HEK293T (cell line): ENCODE measurements around the gene CEP164.

ENCODE experiments used
- CTCF ChIA-PET: fragments of 350-600 bp; formaldehyde crosslinking; extraction: SDS; loops from one replicate; lab custom pipeline; 2021; ENCODE audit warnings: antibody characterized with exemption, inconsistent platforms; lab: Yijun Ruan, JAX
- POLR2A ChIA-PET: fragments of 350-600 bp; formaldehyde crosslinking; extraction: SDS; loops from one replicate; lab custom pipeline; 2020; ENCODE audit warnings: antibody characterized with exemption, inconsistent platforms; lab: Yijun Ruan, JAX
- DNase-seq: peaks from one replicate; pipeline ENCODE4 v3.0.0; 2012; ENCODE audit warnings: mixed read lengths; ENCODE audit errors: extremely low spot score
- ARNT ChIP-seq: fragments of 450-650 bp; IDR thresholded peaks from 2 replicates; pipeline ENCODE4 v1.6.1; 2017; ENCODE audit warnings: mild to moderate bottlenecking
- BHLHE40 ChIP-seq: fragments of 450-650 bp; IDR thresholded peaks from 2 replicates; pipeline ENCODE4 v1.6.1; 2016; ENCODE audit warnings: mild to moderate bottlenecking, moderate library complexity, borderline replicate concordance
- CTBP1 ChIP-seq: fragments of 450-650 bp; IDR thresholded peaks from 2 replicates; pipeline ENCODE4 v1.6.1; 2016; ENCODE audit warnings: borderline replicate concordance
- ELF4 ChIP-seq: fragments of 450-650 bp; IDR thresholded peaks from 2 replicates; pipeline ENCODE4 v1.6.1; 2017; ENCODE audit warnings: antibody characterized with exemption
- FOXA1 ChIP-seq: fragments of 450-650 bp; IDR thresholded peaks from 2 replicates; pipeline ENCODE4 v1.6.1; 2016; ENCODE audit warnings: mild to moderate bottlenecking
- FOXK2 ChIP-seq: fragments of 450-650 bp; IDR thresholded peaks from 2 replicates; pipeline ENCODE4 v1.6.1; 2016; ENCODE audit warnings: mild to moderate bottlenecking
- FOXM1 ChIP-seq: fragments of 450-650 bp; IDR thresholded peaks from 2 replicates; pipeline ENCODE4 v1.6.1; 2017; ENCODE audit warnings: mild to moderate bottlenecking, borderline replicate concordance
- HDGF ChIP-seq: fragments of 450-650 bp; IDR thresholded peaks from 2 replicates; pipeline ENCODE4 v1.6.1; 2017; ENCODE audit warnings: antibody characterized with exemption, borderline replicate concordance
- L3MBTL2 ChIP-seq: fragments of 450-650 bp; conservative IDR thresholded peaks from 2 replicates; pipeline ENCODE4 v1.6.1; 2016; ENCODE audit warnings: mild to moderate bottlenecking
- LEF1 ChIP-seq: fragments of 450-650 bp; IDR thresholded peaks from 2 replicates; pipeline ENCODE4 v1.6.1; 2017; ENCODE audit warnings: mild to moderate bottlenecking, borderline replicate concordance
- NFRKB ChIP-seq: fragments of 450-650 bp; IDR thresholded peaks from 2 replicates; pipeline ENCODE4 v1.6.1; 2016; ENCODE audit warnings: mild to moderate bottlenecking, moderate library complexity
- SP1 ChIP-seq: fragments of 450-650 bp; IDR thresholded peaks from 2 replicates; pipeline ENCODE4 v1.6.1; 2017
- SUZ12 ChIP-seq: fragments of 450-650 bp; IDR thresholded peaks from 2 replicates; pipeline ENCODE4 v1.6.1; 2016; ENCODE audit warnings: mild to moderate bottlenecking
- TARDBP ChIP-seq: fragments of 450-650 bp; IDR thresholded peaks from 2 replicates; pipeline ENCODE4 v1.6.1; 2016
- ZNF384 ChIP-seq: fragments of 450-650 bp; IDR thresholded peaks from 2 replicates; pipeline ENCODE4 v1.6.1; 2016
- TF ChIP-seq, protein P1 (sequence below): fragments of 450-650 bp; IDR thresholded peaks from 2 replicates; pipeline ENCODE4 v1.6.1; 2016

Gene CEP164

DNA sequence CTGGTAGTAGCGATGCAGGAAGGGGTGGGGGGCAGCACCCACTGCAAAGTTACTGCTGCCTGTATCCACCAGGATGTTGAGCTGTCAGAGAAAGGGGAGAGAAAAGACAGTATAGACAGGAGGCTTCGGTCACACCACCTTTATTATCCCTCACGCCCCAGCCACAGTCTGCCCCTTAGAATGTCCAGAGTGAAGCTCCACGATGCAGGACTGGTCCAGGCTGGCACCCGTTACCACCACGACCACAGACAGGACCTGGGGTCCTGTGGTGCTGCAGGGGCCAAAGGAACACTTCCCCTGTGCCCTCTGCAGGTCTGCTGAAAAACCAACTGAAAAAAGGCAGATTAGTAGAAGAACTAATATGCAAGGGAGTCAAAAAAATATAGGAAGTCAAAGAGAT is 30.8 kb upstream of the CEP164 start:
- no peak for TF ChIP-seq ZNF384
- TF ChIP-seq BHLHE40: no peak
- no peak for TF ChIP-seq FOXA1
- no peak for TF ChIP-seq SUZ12
- no peak for TF ChIP-seq CTBP1
- TF ChIP-seq SP1: no peak
- TF ChIP-seq ARNT: no peak
- no peak for TF ChIP-seq FOXK2
- no peak for TF ChIP-seq NFRKB
- no peak for TF ChIP-seq FOXM1
- TF ChIP-seq ELF4: no peak
- TF ChIP-seq, protein P1, sequence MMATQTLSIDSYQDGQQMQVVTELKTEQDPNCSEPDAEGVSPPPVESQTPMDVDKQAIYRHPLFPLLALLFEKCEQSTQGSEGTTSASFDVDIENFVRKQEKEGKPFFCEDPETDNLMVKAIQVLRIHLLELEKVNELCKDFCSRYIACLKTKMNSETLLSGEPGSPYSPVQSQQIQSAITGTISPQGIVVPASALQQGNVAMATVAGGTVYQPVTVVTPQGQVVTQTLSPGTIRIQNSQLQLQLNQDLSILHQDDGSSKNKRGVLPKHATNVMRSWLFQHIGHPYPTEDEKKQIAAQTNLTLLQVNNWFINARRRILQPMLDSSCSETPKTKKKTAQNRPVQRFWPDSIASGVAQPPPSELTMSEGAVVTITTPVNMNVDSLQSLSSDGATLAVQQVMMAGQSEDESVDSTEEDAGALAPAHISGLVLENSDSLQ: no peak
- TF ChIP-seq LEF1: no peak
- no peak for TF ChIP-seq L3MBTL2
- no peak for DNase-seq
- POLR2A ChIA-PET: interaction anchor here (0.8 to 1.0 kb wide), 3 partner anchors 10 to 153 kb away, joined by 3 read pairs; partner anchors contain the start of gene BACE1
- CTCF ChIA-PET: no interaction called here

DNA sequence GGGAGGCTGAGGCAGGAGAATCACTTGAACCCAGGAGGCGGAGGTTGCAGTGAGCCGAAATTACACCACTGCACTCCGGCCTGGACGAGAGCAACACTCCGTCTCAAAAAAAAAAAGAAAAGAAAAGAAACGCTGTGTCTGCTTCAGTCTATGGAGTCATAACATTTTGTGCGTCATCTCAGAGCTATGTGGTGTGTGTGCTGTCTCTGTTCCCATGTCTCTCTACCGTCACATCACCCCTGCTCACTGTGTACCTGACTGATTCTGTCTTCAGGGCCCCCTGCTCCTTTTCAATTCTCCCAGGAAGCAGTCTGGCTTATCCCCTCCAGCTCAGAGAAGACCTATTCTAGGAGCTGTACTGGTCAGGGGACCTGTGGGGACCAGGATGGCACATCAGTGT is 29.5 kb upstream of the CEP164 start:
- no peak for DNase-seq
- CTCF ChIA-PET: no interaction called here
- TF ChIP-seq HDGF (no peak), SP1 (no peak), BHLHE40 (no peak), L3MBTL2 (no peak)
- POLR2A ChIA-PET: no interaction called here

DNA sequence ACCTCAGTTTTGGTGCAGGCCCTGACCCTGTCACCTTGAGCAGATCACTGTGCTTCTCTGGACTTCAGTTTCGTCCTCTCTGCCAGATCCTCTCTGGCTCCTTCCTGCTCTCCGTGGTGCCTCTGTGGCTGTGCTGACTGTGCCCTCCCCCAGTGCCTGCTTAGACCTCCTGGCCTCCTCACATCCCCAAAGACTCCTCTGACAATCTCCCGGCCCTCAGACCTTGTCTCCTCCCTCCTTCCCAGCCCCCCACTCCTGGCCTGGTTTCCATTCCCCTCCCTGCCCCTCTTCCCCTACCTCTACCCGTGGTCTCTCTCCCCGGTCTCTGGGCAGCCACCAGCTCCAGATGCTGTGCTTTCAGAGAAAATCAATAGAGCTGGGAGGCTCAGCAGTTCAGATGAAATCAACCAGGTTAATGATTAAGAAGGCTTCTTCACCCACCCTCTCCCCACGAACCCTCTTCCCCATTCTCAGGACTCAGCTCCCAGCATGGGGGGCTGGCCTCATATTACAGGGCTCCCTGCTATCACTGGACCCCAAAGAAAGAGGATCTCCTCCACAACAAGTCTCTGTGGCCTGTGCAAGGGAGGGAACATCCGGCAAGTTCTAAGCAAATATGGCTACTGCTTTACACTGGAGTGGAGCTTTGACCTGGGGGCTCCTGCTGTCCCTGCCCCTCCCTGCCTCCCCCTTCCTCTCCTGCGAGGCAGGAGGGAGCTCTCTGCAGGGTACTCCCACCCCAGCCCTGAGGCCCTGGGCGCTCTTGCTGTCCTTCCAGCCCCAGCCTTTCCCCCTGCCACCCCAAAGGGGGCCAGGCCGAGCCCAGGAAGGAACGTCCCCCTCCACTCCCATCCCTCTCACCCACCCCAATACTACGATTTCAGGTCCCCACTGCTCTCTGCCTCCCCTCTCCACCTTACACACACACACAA is 28.0 kb upstream of the CEP164 start:
- ChIA-PET CTCF (no interaction called here), POLR2A (no interaction called here)
- DNase-seq: no peak

DNA sequence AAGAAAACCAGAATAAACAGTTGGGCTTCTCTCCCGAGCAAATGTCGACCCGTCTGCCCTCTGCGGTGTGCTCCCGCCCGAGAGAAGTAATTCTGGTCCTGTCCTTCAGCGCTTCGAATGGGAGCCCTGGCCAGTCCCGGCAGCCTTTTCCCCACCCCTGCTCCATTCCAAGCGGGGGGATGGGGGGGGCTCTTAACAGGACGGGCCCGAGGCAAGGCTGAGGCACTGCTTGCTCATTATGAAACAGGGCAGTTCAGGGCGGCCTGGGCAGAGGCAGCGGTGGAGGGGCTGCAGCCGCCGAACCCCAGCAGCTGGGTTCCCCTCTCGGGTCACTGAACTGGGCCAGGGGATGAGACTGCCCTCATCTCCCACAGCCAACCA is 27.4 kb upstream of the CEP164 start:
- DNase-seq: no peak
- POLR2A ChIA-PET: no interaction called here
- CTCF ChIA-PET: no interaction called here
- no peak for TF ChIP-seq ZNF384
- no peak for TF ChIP-seq CTBP1
- no peak for TF ChIP-seq FOXA1
- no peak for TF ChIP-seq NFRKB

More for the DNA sequence above, 28.0 kb upstream of the CEP164 start:
- TF ChIP-seq ELF4 (no peak), SUZ12 (no peak), FOXM1 (no peak)

DNA sequence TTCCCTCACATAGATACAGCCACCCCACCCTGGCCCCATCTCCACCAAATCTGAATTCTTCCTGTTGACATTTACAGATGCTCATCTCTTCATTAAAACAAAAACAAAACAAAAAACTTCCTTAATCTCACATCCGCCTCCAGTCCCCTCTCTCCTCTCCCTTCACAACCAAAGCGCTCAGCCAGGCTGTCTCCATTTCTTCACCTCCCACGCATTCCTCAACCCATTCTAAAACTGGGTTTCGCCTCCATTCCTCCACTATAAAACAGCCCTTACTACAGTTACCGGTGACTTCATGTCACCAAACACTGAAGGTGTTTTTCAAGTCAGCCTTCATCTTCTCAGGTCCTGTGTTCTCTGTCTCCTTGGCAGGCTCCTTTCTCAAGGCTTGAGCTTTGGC is 26.9 kb upstream of the CEP164 start:
- ChIA-PET CTCF (no interaction called here), POLR2A (no interaction called here)

DNA sequence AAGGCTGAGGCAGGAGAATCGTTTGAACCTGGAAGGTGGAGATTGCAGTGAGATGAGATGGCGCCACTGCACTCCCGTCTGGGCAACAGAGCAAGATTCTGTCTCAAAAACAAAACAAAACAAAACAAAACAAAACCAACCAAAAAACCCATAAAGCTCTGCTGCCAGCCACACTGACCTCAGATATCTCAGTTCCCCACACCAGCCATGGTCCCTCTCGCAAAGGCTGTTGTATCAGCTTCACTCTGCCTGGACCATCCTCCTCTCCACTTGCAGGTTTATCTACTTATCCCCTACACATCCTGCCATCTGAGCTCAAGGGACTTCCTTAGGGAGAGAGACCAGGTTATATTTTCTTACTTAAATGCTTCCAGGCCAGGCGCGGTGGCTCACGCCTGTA is 25.4 kb upstream of the CEP164 start:
- POLR2A ChIA-PET: no interaction called here
- CTCF ChIA-PET: no interaction called here
- no peak for DNase-seq
- TF ChIP-seq L3MBTL2 (no peak), BHLHE40 (no peak), ELF4 (no peak), SUZ12 (no peak), HDGF (no peak), ZNF384 (no peak), TARDBP (no peak), FOXM1 (no peak)

More for the DNA sequence above, 26.9 kb upstream of the CEP164 start:
- no peak for DNase-seq
- no peak for TF ChIP-seq NFRKB
- no peak for TF ChIP-seq FOXM1
- no peak for TF ChIP-seq SUZ12
- no peak for TF ChIP-seq SP1
- TF ChIP-seq, protein P1: no peak
- TF ChIP-seq ELF4: no peak
- TF ChIP-seq LEF1: no peak
- no peak for TF ChIP-seq FOXK2
- no peak for TF ChIP-seq ZNF384
- TF ChIP-seq ARNT: no peak

DNA sequence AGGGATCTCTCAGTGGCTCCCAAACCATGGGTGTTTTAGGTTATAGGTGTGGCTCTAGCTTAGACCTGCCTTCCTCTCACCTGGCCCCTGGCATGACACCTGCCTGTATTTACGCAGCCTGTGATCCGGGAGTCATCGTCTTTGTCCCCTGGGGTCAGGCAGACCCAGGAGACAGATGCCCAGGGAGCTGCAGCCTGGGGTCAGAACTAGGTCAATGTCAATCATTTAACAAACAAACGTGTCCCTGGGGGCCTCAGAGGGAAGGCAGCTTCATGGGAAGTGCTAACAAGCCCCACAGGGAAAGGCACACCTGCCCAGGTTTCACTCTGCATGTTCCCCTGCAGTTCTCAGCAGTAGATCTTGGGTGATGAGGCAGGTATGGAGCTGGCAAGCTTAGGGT is 24.6 kb upstream of the CEP164 start:
- TF ChIP-seq ZNF384: no peak
- TF ChIP-seq TARDBP: no peak
- TF ChIP-seq SUZ12: no peak
- no peak for TF ChIP-seq FOXM1
- no peak for TF ChIP-seq FOXA1
- no peak for TF ChIP-seq LEF1
- no peak for TF ChIP-seq FOXK2
- TF ChIP-seq SP1: no peak
- TF ChIP-seq NFRKB: no peak
- TF ChIP-seq, protein P1: no peak
- TF ChIP-seq CTBP1: no peak
- TF ChIP-seq BHLHE40: no peak
- TF ChIP-seq L3MBTL2: no peak
- no peak for TF ChIP-seq ARNT
- TF ChIP-seq ELF4: no peak
- no peak for TF ChIP-seq HDGF
- CTCF ChIA-PET: interaction anchor here (0.6 kb wide), 1 partner anchor 32 kb away, joined by 4 read pairs; no protein-coding TSS in a partner anchor
- POLR2A ChIA-PET: interaction anchor here (0.9 kb wide), 1 partner anchor 1075 kb away, joined by 3 read pairs; no protein-coding TSS in a partner anchor
- no peak for DNase-seq
